Testis (tissue), 2 donors: ENCODE measurements around the gene CEACAM16.

Source experiments
- POLR2A ChIP-seq: fragments of 450-650 bp; IDR thresholded peaks from one replicate; pipeline ENCODE4 v1.6.1; 2017; ENCODE audit warnings: antibody characterized with exemption, mild to moderate bottlenecking, moderate library complexity
- TF ChIP-seq, protein P1 (sequence below), 3 experiments: fragments of 450-650 bp in 2 of 3; fragments of 200-600 bp in 1 of 3; sonication (generic) in 1 of 3; IDR thresholded peaks; one replicate each; pipeline ENCODE4 v1.5.1; 2016 to 2019; ENCODE audit warnings: antibody characterized with exemption in 3 of 3, mild to moderate bottlenecking in 2 of 3, moderate library complexity in 1 of 3

DNA sequence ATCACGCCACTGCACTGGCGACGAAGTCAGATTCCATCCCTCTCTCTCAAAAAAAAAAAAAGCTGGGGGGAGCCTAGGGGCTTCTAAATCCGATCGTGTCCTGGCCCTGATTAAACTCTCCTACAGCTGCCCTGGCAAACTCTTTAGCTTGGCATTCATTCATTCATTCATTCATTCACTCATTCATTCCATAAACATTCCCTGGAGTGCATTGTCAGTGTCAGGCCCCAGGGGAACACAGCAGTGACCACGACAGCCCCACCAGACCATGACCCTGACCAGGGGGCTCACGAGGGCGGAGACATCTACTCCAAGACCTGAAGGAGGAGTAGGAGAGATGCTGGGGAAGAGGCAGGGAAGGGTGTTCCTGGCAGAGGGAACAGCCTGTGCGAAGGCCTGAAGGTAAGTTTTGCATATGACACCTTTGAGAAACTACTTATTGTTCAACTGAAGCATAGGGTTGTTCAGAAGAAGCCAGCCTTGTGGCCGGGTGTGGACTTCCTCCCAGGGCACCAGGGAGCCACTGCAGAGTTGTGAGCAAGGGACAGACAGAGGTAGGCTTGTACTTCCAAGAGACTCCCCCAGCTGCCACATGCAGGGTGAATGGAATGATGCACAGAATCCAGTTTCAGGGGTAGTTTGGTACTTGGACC, 24.5 kb downstream of the CEACAM16 start:
- TF ChIP-seq POLR2A = no peak
- TF ChIP-seq, protein P1, sequence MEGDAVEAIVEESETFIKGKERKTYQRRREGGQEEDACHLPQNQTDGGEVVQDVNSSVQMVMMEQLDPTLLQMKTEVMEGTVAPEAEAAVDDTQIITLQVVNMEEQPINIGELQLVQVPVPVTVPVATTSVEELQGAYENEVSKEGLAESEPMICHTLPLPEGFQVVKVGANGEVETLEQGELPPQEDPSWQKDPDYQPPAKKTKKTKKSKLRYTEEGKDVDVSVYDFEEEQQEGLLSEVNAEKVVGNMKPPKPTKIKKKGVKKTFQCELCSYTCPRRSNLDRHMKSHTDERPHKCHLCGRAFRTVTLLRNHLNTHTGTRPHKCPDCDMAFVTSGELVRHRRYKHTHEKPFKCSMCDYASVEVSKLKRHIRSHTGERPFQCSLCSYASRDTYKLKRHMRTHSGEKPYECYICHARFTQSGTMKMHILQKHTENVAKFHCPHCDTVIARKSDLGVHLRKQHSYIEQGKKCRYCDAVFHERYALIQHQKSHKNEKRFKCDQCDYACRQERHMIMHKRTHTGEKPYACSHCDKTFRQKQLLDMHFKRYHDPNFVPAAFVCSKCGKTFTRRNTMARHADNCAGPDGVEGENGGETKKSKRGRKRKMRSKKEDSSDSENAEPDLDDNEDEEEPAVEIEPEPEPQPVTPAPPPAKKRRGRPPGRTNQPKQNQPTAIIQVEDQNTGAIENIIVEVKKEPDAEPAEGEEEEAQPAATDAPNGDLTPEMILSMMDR (IDR thresholded peaks at IDR 0.05) = no peak
